Kidney (tissue), 14 donors: ENCODE data around the gene PLD1. TPM values are rescaled to one million over a fixed set of nuclear protein-coding genes. Genes with fewer than 3 reads are reported as not detected.
A peak's percentile ranks its signal among the peaks of the same experiment; 100 is the strongest.

Experiments
- DNase-seq, 5 donors: peaks; one replicate each; pipeline ENCODE4 v3.0.0-alpha.2; 2013 to 2020
- FAIRE-seq: peaks from 2 replicates; lab custom pipeline; 2012; peaks lifted over from hg19 to GRCh38; lab: Jason Lieb, UNC
- H3K27ac ChIP-seq, 2 donors: one replicate each; pipeline ENCODE4 v1.7.0; 2013; ENCODE audit warnings: low read depth in 2 of 2, low read length in 2 of 2, inconsistent platforms in 1 of 2
- H3K27me3 ChIP-seq: one replicate; pipeline ENCODE4 v1.7.1; 2013; ENCODE audit warnings: low read length, inconsistent platforms; ENCODE audit not compliant: control insufficient read depth, insufficient read depth
- H3K36me3 ChIP-seq, 3 donors: one replicate each; pipeline versions ENCODE4 v1.7.0 to v1.7.1; 2013; ENCODE audit warnings: low read length in 3 of 3, control low read depth in 1 of 3, inconsistent platforms in 1 of 3; ENCODE audit not compliant: insufficient read depth in 3 of 3, control insufficient read depth in 2 of 3
- H3K4me1 ChIP-seq, 3 donors: one replicate each; pipeline versions ENCODE4 v1.7.0 to v1.7.1; 2013; ENCODE audit warnings: low read length in 3 of 3, inconsistent platforms in 1 of 3, low read depth in 1 of 3; ENCODE audit not compliant: control insufficient read depth in 2 of 3, insufficient read depth in 2 of 3
- H3K4me3 ChIP-seq, 3 donors: one replicate each; pipeline versions ENCODE4 v1.7.0 to v1.8.1; 2013; ENCODE audit warnings: low read length in 3 of 3, control low read depth in 1 of 3, inconsistent platforms in 1 of 3
- H3K9ac ChIP-seq, 3 donors: one replicate each; pipeline versions ENCODE4 v1.7.0 to v1.7.1; 2013; ENCODE audit warnings: low read length in 3 of 3, control low read depth in 1 of 3, inconsistent platforms in 1 of 3
- H3K9me3 ChIP-seq, 3 donors: one replicate each; pipeline versions ENCODE4 v1.7.0 to v1.7.1; 2013; ENCODE audit warnings: low read length in 3 of 3, control low read depth in 1 of 3, inconsistent platforms in 1 of 3; ENCODE audit not compliant: control insufficient read depth in 2 of 3, insufficient read depth in 1 of 3
- intact Hi-C: fragments of 100-400 bp; cut with DNase I; formaldehyde crosslinking; loops from one replicate; pipeline ENCODE4 v1.11.1; 2022
- polyA plus RNA-seq: library from polyadenylated mRNA; stranded (reverse); fragments of 350-450 nt; fragmentation: Illumina TruSeq; extraction: RNeasy Lipid Tissue Mini Kit (QIAGEN cat#74804); gene quantifications from one replicate; pipeline ENCODE4 v1.2.3, GENCODE V29; 2014; ENCODE audit warnings: low read depth, low replicate concordance; ENCODE audit not compliant: insufficient read depth
- total RNA-seq: library from RNA; stranded (reverse); fragmentation: NEBNext Ultra II Directional; extraction: Animal tissue kit (Norgen Biotek cat#: 25700); gene quantifications from one replicate; pipeline ENCODE4 v1.2.1, GENCODE V29; 2021
- TF ChIP-seq, protein P1 (sequence below): IDR thresholded peaks from 3 replicates; pipeline ENCODE4 v1.5.1; 2012; ENCODE audit warnings: mild to moderate bottlenecking, moderate library complexity, borderline replicate concordance; ENCODE audit not compliant: insufficient read depth; ENCODE audit errors: extremely low read depth
- donor health status: control.
- donor health status: control.
- donor health status: control.
- donor health status: control.
- donor health status: control.
- donor health status: DM: yes; HTN: yes; CAD: no.
- donor health status: Normal renal cell carcinoma (clear cell type).

The PLD1 gene
- total and polyA plus RNA-seq, 2 donors from 2014 or later: 11.2 to 24.3 TPM

DNA sequence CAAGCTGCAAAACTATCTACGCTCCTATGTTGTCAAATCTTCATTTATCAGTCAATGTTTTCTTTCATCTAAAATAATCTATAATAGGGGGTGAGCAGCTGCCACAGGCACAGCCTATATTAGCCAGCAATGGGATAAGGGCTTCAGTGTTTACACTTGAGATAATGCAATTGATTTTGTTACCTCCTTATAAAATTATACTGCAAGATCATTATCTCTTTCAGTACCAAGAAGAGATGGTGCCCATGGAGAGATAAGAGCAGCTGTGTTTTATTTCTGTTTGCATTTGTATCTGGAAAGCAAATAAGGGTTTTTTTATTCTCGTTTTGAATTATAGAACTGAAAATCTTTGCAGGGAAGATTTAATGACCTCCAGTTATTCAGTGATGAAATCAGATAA, 68.9 kb downstream of the PLD1 start:
- no peak for DNase-seq
- H3K4me1 ChIP-seq: peaks cover 0 to 2% (median 0%) of the 10 kb centered on the region in 3 donors
- H3K4me3 ChIP-seq: no peak overlapping the region
- H3K27ac ChIP-seq: no peak overlapping the region
- no peaks in the 10 kb centered on the region for H3K36me3 ChIP-seq
- no peaks in the 10 kb centered on the region for H3K9me3 ChIP-seq
- H3K9ac ChIP-seq: no peak overlapping the region
- intact Hi-C loops: no loop called here
- FAIRE-seq: no peak
- TF ChIP-seq, protein P1, sequence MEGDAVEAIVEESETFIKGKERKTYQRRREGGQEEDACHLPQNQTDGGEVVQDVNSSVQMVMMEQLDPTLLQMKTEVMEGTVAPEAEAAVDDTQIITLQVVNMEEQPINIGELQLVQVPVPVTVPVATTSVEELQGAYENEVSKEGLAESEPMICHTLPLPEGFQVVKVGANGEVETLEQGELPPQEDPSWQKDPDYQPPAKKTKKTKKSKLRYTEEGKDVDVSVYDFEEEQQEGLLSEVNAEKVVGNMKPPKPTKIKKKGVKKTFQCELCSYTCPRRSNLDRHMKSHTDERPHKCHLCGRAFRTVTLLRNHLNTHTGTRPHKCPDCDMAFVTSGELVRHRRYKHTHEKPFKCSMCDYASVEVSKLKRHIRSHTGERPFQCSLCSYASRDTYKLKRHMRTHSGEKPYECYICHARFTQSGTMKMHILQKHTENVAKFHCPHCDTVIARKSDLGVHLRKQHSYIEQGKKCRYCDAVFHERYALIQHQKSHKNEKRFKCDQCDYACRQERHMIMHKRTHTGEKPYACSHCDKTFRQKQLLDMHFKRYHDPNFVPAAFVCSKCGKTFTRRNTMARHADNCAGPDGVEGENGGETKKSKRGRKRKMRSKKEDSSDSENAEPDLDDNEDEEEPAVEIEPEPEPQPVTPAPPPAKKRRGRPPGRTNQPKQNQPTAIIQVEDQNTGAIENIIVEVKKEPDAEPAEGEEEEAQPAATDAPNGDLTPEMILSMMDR: no peak
- H3K27me3 ChIP-seq: no peaks in the 10 kb centered on the region

DNA sequence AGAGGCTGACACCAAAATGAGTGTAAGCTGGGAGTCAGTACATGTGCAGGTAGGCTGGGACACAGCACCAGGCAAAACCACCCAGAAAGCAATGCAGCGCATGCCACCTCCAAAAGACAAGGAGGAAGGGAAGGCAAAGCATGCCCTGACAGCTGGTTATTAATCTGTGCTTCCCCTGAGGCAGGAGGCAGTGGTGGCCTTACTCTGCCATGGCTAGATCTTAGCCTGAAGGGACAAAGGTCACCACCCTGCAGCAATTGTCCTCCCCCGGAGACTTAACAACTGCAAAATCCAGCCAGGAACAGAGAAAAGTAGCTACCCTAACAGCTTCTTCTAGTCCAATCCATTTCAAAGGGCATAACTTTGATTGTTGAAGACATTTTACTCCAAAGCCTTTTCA, 73.7 kb downstream of the PLD1 start:
- Histone ChIP-seq H3K27me3 (no peaks in the 10 kb centered on the region), H3K27ac (no peak overlapping the region), H3K9me3 (no peaks in the 10 kb centered on the region), H3K9ac (no peak overlapping the region), H3K4me1 (no peaks in the 10 kb centered on the region), H3K4me3 (no peak overlapping the region), H3K36me3 (no peaks in the 10 kb centered on the region)
- TF ChIP-seq, protein P1: no peak
- intact Hi-C loops: no loop called here
- DNase-seq: peak in 3 of 5 donors; percentile 15 to 43 (median 36)
- no peak for FAIRE-seq

DNA sequence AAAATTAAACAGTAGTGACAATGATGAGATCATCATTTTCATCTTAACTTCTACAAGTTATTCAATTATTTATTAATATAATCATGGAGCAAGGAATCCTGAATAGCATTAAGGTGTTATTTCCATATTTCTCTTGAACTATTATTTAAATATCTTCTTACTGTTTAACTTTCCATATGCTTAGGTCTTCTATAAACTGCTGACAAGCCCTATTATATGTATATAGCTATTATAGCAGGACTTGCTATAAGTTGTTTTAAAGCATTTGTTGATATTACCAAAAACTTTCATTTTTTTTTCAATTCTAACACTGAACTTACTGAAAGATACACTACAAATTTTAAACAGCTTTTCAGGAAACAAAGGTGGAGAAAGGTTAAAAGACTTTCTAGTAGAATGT, 76.7 kb downstream of the PLD1 start:
- no peak for FAIRE-seq
- H3K9me3 ChIP-seq: no peaks in the 10 kb centered on the region
- no peaks in the 10 kb centered on the region for H3K36me3 ChIP-seq
- H3K27ac ChIP-seq: no peak overlapping the region
- intact Hi-C loops: no loop called here
- H3K27me3 ChIP-seq: no peaks in the 10 kb centered on the region
- H3K4me1 ChIP-seq: no peaks in the 10 kb centered on the region
- H3K4me3 ChIP-seq: no peak overlapping the region
- H3K9ac ChIP-seq: no peak overlapping the region
- TF ChIP-seq, protein P1: no peak
- no peak for DNase-seq

DNA sequence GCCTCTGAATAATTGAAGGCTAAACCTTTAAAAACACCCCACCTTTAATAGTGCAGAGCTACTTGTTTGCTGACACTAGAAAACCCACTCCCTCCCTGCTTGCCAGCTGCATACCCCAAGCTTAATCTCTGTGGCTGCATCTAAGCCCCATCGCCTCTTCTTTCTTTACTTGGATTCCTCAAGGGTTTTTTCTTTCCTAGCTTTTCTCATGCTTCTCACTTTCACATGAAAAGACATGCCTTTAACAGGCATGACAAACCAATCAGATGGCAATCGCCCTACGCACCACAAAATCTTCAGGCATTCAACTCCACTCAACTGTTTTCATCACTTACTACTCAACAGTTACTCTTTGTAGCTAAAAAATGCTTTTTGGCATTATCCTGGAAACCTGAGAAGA, 77.5 kb downstream of the PLD1 start:
- Histone ChIP-seq H3K4me1 (no peaks in the 10 kb centered on the region), H3K27me3 (no peaks in the 10 kb centered on the region), H3K9me3 (no peaks in the 10 kb centered on the region), H3K9ac (no peak overlapping the region), H3K4me3 (no peak overlapping the region), H3K36me3 (no peaks in the 10 kb centered on the region), H3K27ac (no peak overlapping the region)
- TF ChIP-seq, protein P1: no peak
- intact Hi-C loops: no loop called here
- DNase-seq (no peak), FAIRE-seq (no peak)
